ENCODE measurements around the gene BBS9. TPM values are rescaled to one million over a fixed set of nuclear protein-coding genes. Genes with fewer than 3 reads are reported as not detected.

BBS9 gene
- total and polyA plus RNA-seq, 2 donors (not counting 1 experiment from before 2014, with no cell fraction given): 8.4 to 45.2 TPM

GRCh38 chr7:33157781-33158180 is 28.4 kb downstream of the BBS9 start:
- H3K4me1 ChIP-seq (ENCODE audit: control insufficient read depth in 2 of 2, insufficient read depth in 2 of 2, low read length in 2 of 2): no peaks in the 10 kb centered on the region
- DNase-seq: no peak
- H3K9ac ChIP-seq (ENCODE audit: low read length): no peak overlapping the region
- no peak overlapping the region for H3K4me2 ChIP-seq (replicated peaks; ENCODE audit: low read depth, low read length, poor library complexity, severe bottlenecking)
- no peak overlapping the region for H3K4me3 Mint-ChIP-seq
- H3K4me3 ChIP-seq (ENCODE audit: control extremely low read depth in 1 of 5, extremely low read depth in 1 of 5, insufficient read depth in 1 of 5, low read depth in 2 of 5, low read length in 4 of 5): no peak overlapping the region
- H3K27me3 Mint-ChIP-seq: no peaks in the 10 kb centered on the region
- no peaks in the 10 kb centered on the region for H4K20me1 ChIP-seq (ENCODE audit: control insufficient read depth, insufficient read depth, low read length, poor library complexity, severe bottlenecking)
- no peak overlapping the region for H2AFZ ChIP-seq (ENCODE audit: insufficient read depth, low read depth, low read length, poor library complexity, severe bottlenecking)
- no peaks in the 10 kb centered on the region for H3K79me2 ChIP-seq (ENCODE audit: control insufficient read depth, insufficient read depth, low read length)
- peaks cover 3% of the 10 kb centered on the region for H3K4me1 Mint-ChIP-seq
- ChIA-PET POLR2A (no interaction called here), CTCF (no interaction called here)
- intact Hi-C loops (cut with micrococcal nuclease): no loop called here
- no peak for TF ChIP-seq EZH2 (IDR thresholded peaks at IDR 0.05; ENCODE audit: borderline replicate concordance, insufficient read depth, low read depth, low read length, poor library complexity, severe bottlenecking)
- TF ChIP-seq CTCF (IDR thresholded peaks at IDR 0.05): no peak
- H3K27ac ChIP-seq (ENCODE audit: low read length in 2 of 2): no peak overlapping the region
- no peaks in the 10 kb centered on the region for H3K36me3 ChIP-seq (replicated peaks in 1 of 2; ENCODE audit: control extremely low read depth in 1 of 2, control insufficient read depth in 1 of 2, extremely low read depth in 1 of 2, insufficient read depth in 2 of 2, low read length in 1 of 2)
- no CpG with 5 or more reads among the region's 2 CpGs for WGBS (ENCODE audit: insufficient coverage)
- no peaks in the 10 kb centered on the region for H3K9me3 Mint-ChIP-seq (ENCODE audit: insufficient read depth)
- H3K27me3 ChIP-seq (replicated peaks in 1 of 4; ENCODE audit: control extremely low read depth in 1 of 4, control insufficient read depth in 3 of 4, insufficient read depth in 4 of 4, low read length in 3 of 4): no peaks in the 10 kb centered on the region
- no peak overlapping the region for H3K27ac Mint-ChIP-seq
- ATAC-seq (ENCODE audit: low read depth): no peak
- no peaks in the 10 kb centered on the region for H3K9me3 ChIP-seq (ENCODE audit: control extremely low read depth in 1 of 3, control insufficient read depth in 2 of 3, insufficient read depth in 1 of 3, low read length in 2 of 3)

GRCh38 chr7:33177876-33178275 is 48.5 kb downstream of the BBS9 start:
- H4K20me1 ChIP-seq (ENCODE audit: control insufficient read depth, insufficient read depth, low read length, poor library complexity, severe bottlenecking): no peaks in the 10 kb centered on the region
- H3K4me2 ChIP-seq (replicated peaks; ENCODE audit: low read depth, low read length, poor library complexity, severe bottlenecking): no peak overlapping the region
- no peaks in the 10 kb centered on the region for H3K4me1 Mint-ChIP-seq
- WGBS (ENCODE audit: insufficient coverage): 88% methylated on average over 1 of the region's 2 CpGs
- no peak overlapping the region for H3K27ac ChIP-seq (ENCODE audit: low read length in 2 of 2)
- CTCF ChIA-PET: interaction anchor here (1.0 to 1.5 kb wide), 2 partner anchors 9 to 13 kb away, joined by 3 read pairs; no protein-coding TSS in a partner anchor
- H3K4me3 ChIP-seq (ENCODE audit: control extremely low read depth in 1 of 5, extremely low read depth in 1 of 5, insufficient read depth in 1 of 5, low read depth in 2 of 5, low read length in 4 of 5): no peak overlapping the region
- no peak for DNase-seq
- ATAC-seq (ENCODE audit: low read depth): no peak
- no peaks in the 10 kb centered on the region for H3K27me3 ChIP-seq (replicated peaks in 1 of 4; ENCODE audit: control extremely low read depth in 1 of 4, control insufficient read depth in 3 of 4, insufficient read depth in 4 of 4, low read length in 3 of 4)
- H3K4me1 ChIP-seq (ENCODE audit: control insufficient read depth in 2 of 2, insufficient read depth in 2 of 2, low read length in 2 of 2): no peaks in the 10 kb centered on the region
- H3K9ac ChIP-seq (ENCODE audit: low read length): no peak overlapping the region
- H3K27ac Mint-ChIP-seq: no peak overlapping the region
- no peaks in the 10 kb centered on the region for H3K79me2 ChIP-seq (ENCODE audit: control insufficient read depth, insufficient read depth, low read length)
- intact Hi-C loops (cut with micrococcal nuclease): no loop called here
- peaks cover 1 to 20% (median 9%) of the 10 kb centered on the region in 3 donors for H3K9me3 ChIP-seq (ENCODE audit: control extremely low read depth in 1 of 3, control insufficient read depth in 2 of 3, insufficient read depth in 1 of 3, low read length in 2 of 3)
- no peak overlapping the region for H3K4me3 Mint-ChIP-seq
- peaks cover 4% of the 10 kb centered on the region for H3K9me3 Mint-ChIP-seq (ENCODE audit: insufficient read depth)
- no peaks in the 10 kb centered on the region for H3K27me3 Mint-ChIP-seq
- H2AFZ ChIP-seq (ENCODE audit: insufficient read depth, low read depth, low read length, poor library complexity, severe bottlenecking): no peak overlapping the region
- no peak for TF ChIP-seq EZH2 (IDR thresholded peaks at IDR 0.05; ENCODE audit: borderline replicate concordance, insufficient read depth, low read depth, low read length, poor library complexity, severe bottlenecking)
- TF ChIP-seq CTCF (IDR thresholded peaks at IDR 0.05): no peak
- POLR2A ChIA-PET: no interaction called here
- H3K36me3 ChIP-seq (replicated peaks in 1 of 2; ENCODE audit: control extremely low read depth in 1 of 2, control insufficient read depth in 1 of 2, extremely low read depth in 1 of 2, insufficient read depth in 2 of 2, low read length in 1 of 2): peaks cover 0 to 11% of the 10 kb centered on the region in 2 experiments

Measured in B cell (primary cell).